Neuronal stem cell (in vitro differentiated cells): ENCODE measurements around the gene ADAMTS17.

ENCODE experiments used
- DNase-seq: peaks from one replicate; pipeline ENCODE4 v3.0.0-alpha.2; 2013; ENCODE audit warnings: low spot score
- H2AFZ ChIP-seq: one replicate; pipeline ENCODE4 v1.6.1; 2013; ENCODE audit warnings: mild to moderate bottlenecking, low read length, inconsistent platforms
- H2AK5ac ChIP-seq: 2 replicates; pipeline ENCODE4 v1.6.1; 2013; ENCODE audit warnings: low read depth, mild to moderate bottlenecking, inconsistent platforms, low read length, moderate library complexity, mixed read lengths
- H2BK120ac ChIP-seq: 2 replicates; pipeline ENCODE4 v1.6.1; 2013; ENCODE audit warnings: low read depth, mild to moderate bottlenecking, inconsistent platforms, low read length, moderate library complexity, mixed read lengths
- H2BK12ac ChIP-seq: one replicate; pipeline ENCODE4 v1.6.1; 2013; ENCODE audit warnings: low read length, inconsistent platforms
- H2BK15ac ChIP-seq: 2 replicates; pipeline ENCODE4 v1.6.1; 2013; ENCODE audit warnings: mild to moderate bottlenecking, low read length, inconsistent platforms, mixed read lengths
- H2BK5ac ChIP-seq: one replicate; pipeline ENCODE4 v1.6.1; 2013; ENCODE audit warnings: inconsistent platforms, mild to moderate bottlenecking, low read length, moderate library complexity
- H3K14ac ChIP-seq: one replicate; pipeline ENCODE4 v1.6.1; 2013; ENCODE audit warnings: low read length, inconsistent platforms
- H3K18ac ChIP-seq: 2 replicates; pipeline ENCODE4 v1.6.1; 2013; ENCODE audit warnings: low read length, inconsistent platforms
- H3K23ac ChIP-seq: 2 replicates; pipeline ENCODE4 v1.6.1; 2013; ENCODE audit warnings: low read depth, mild to moderate bottlenecking, mixed read lengths, low read length, inconsistent platforms; ENCODE audit not compliant: poor library complexity
- H3K27ac ChIP-seq: replicated peaks from 3 replicates; pipeline ENCODE4 v1.5.1; 2013; ENCODE audit warnings: low read length, inconsistent platforms
- H3K27me3 ChIP-seq, 3 experiments: 2 replicates each; pipeline ENCODE4 v1.6.1; 2013; ENCODE audit warnings: low read length in 3 of 3, mild to moderate bottlenecking in 2 of 3, inconsistent platforms in 1 of 3, low read depth in 1 of 3, mixed read lengths in 1 of 3, moderate library complexity in 1 of 3; ENCODE audit not compliant: control insufficient read depth in 3 of 3, insufficient read depth in 3 of 3
- H3K36me3 ChIP-seq, 2 donors: replicated peaks in 1 of 2; 2 replicates each; pipeline ENCODE4 v1.6.1; 2013; ENCODE audit warnings: low read length in 2 of 2; ENCODE audit not compliant: control insufficient read depth in 2 of 2, insufficient read depth in 2 of 2
- H3K4ac ChIP-seq: 2 replicates; pipeline ENCODE4 v1.6.1; 2013; ENCODE audit warnings: inconsistent platforms, mild to moderate bottlenecking, low read length, moderate library complexity
- H3K4me1 ChIP-seq, 2 donors: 1 replicate in 1 of 2; 2 replicates in 1 of 2; pipeline ENCODE4 v1.6.1; 2013; ENCODE audit warnings: low read length in 2 of 2, low read depth in 1 of 2; ENCODE audit not compliant: control insufficient read depth in 2 of 2, insufficient read depth in 1 of 2
- H3K4me2 ChIP-seq: one replicate; pipeline ENCODE4 v1.6.1; 2013; ENCODE audit warnings: mild to moderate bottlenecking, low read length, inconsistent platforms; ENCODE audit not compliant: insufficient read depth, poor library complexity, severe bottlenecking
- H3K4me3 ChIP-seq, 2 donors: 2 replicates each; pipeline ENCODE4 v1.5.1; 2013; ENCODE audit warnings: low read length in 2 of 2, mild to moderate bottlenecking in 2 of 2, inconsistent platforms in 1 of 2, moderate library complexity in 1 of 2
- H3K79me1 ChIP-seq: one replicate; pipeline ENCODE4 v1.6.1; 2013; ENCODE audit warnings: low read depth, mild to moderate bottlenecking, inconsistent platforms, low read length, moderate library complexity
- H3K9ac ChIP-seq: one replicate; pipeline ENCODE4 v1.6.1; 2013; ENCODE audit warnings: mild to moderate bottlenecking, low read depth, low read length, inconsistent platforms; ENCODE audit not compliant: poor library complexity
- H3K9me3 ChIP-seq, 2 donors: replicated peaks in 1 of 2; 2 replicates each; pipeline versions ENCODE3 to v1.6.1; 2013; ENCODE audit warnings: low read length in 2 of 2, mild to moderate bottlenecking in 2 of 2, inconsistent platforms in 1 of 2, low read depth in 1 of 2, mixed read lengths in 1 of 2, moderate library complexity in 1 of 2; ENCODE audit not compliant: control insufficient read depth in 2 of 2, insufficient read depth in 1 of 2
- H4K8ac ChIP-seq: one replicate; pipeline ENCODE4 v1.6.1; 2013; ENCODE audit warnings: low read depth, mild to moderate bottlenecking, inconsistent platforms, low read length, moderate library complexity
- H4K91ac ChIP-seq: one replicate; pipeline ENCODE4 v1.6.1; 2013; ENCODE audit warnings: low read length, low read depth, mild to moderate bottlenecking, inconsistent platforms; ENCODE audit not compliant: poor library complexity
- WGBS, 2 donors: extraction: QIAGEN DNeasy Blood & Tissue Kit; methylation state at CpG; one replicate each; pipeline ENCODE4 v1.1.7; 2013; ENCODE audit warnings: missing lambda C conversion rate in 2 of 2, mixed read lengths in 1 of 2; ENCODE audit not compliant: insufficient read length in 2 of 2, insufficient replicate concordance in 1 of 2; ENCODE audit errors: extremely low coverage in 2 of 2; 5-methylcytosine and 5-hydroxymethylcytosine counted together

The ADAMTS17 gene

GRCh38 chr15:100167884-100168375, 173.8 kb downstream of the ADAMTS17 start:
- H2BK12ac ChIP-seq = no peak overlapping the region
- H3K23ac ChIP-seq = no peak overlapping the region
- H3K36me3 ChIP-seq = no peaks in the 10 kb centered on the region
- H2BK120ac ChIP-seq = no peak overlapping the region
- H3K14ac ChIP-seq = no peak overlapping the region
- no peak overlapping the region for H2BK15ac ChIP-seq
- H3K79me1 ChIP-seq = no peaks in the 10 kb centered on the region
- H4K8ac ChIP-seq = no peak overlapping the region
- no peak overlapping the region for H4K91ac ChIP-seq
- no CpG with 5 or more reads among the region's 15 CpGs for WGBS, 2 donors
- no peak overlapping the region for H2AK5ac ChIP-seq
- no peak overlapping the region for H2BK5ac ChIP-seq
- H3K27me3 ChIP-seq = no peaks in the 10 kb centered on the region
- H3K4me3 ChIP-seq = no peak overlapping the region
- H3K18ac ChIP-seq = no peak overlapping the region
- no peak overlapping the region for H3K9ac ChIP-seq
- H3K4me1 ChIP-seq = peaks cover 0 to 3% of the 10 kb centered on the region in 2 donors
- H3K9me3 ChIP-seq = peaks cover 0 to 8% of the 10 kb centered on the region in 2 donors
- no peak overlapping the region for H3K4me2 ChIP-seq
- H2AFZ ChIP-seq = no peak overlapping the region
- DNase-seq = no peak
- no peak overlapping the region for H3K27ac ChIP-seq
- H3K4ac ChIP-seq = no peak overlapping the region

- Histone ChIP-seq H3K4me3 (no peak overlapping the region), H4K8ac (no peak overlapping the region), H3K36me3 (no peaks in the 10 kb centered on the region), H2AFZ (no peak overlapping the region), H2BK5ac (no peak overlapping the region), H2BK12ac (no peak overlapping the region), H3K27ac (no peak overlapping the region), H2BK15ac (no peak overlapping the region), H3K14ac (no peak overlapping the region), H3K9me3 (peaks cover 0 to 4% of the 10 kb centered on the region in 2 donors), H3K27me3 (no peaks in the 10 kb centered on the region), H2AK5ac (no peak overlapping the region), H3K4me1 (peaks cover 0 to 3% of the 10 kb centered on the region in 2 donors), H3K9ac (no peak overlapping the region), H3K18ac (no peak overlapping the region), H3K79me1 (no peaks in the 10 kb centered on the region), H3K4ac (no peak overlapping the region), H3K23ac (no peak overlapping the region), H2BK120ac (no peak overlapping the region), H4K91ac (no peak overlapping the region), H3K4me2 (no peak overlapping the region)
- no CpG with 5 or more reads among the region's 1 CpG for WGBS, 2 donors
- no peak for DNase-seq
Observed at GRCh38 chr15:100166313-100166712, 175.5 kb downstream of the ADAMTS17 start.

GRCh38 chr15:100163961-100164360, 177.8 kb downstream of the ADAMTS17 start:
- Histone ChIP-seq H2BK5ac (no peak overlapping the region), H3K14ac (no peak overlapping the region), H3K4me3 (no peak overlapping the region), H4K91ac (no peak overlapping the region), H3K4ac (no peak overlapping the region), H3K27ac (no peak overlapping the region), H2BK12ac (no peak overlapping the region), H3K9ac (no peak overlapping the region), H4K8ac (no peak overlapping the region), H2BK15ac (no peak overlapping the region), H3K4me2 (no peak overlapping the region), H3K4me1 (no peaks in the 10 kb centered on the region), H2AK5ac (no peak overlapping the region), H2BK120ac (no peak overlapping the region), H3K9me3 (peaks cover 0 to 1% of the 10 kb centered on the region in 2 donors), H3K79me1 (no peaks in the 10 kb centered on the region), H2AFZ (no peak overlapping the region), H3K23ac (no peak overlapping the region), H3K27me3 (no peaks in the 10 kb centered on the region), H3K18ac (no peak overlapping the region), H3K36me3 (no peaks in the 10 kb centered on the region)
- no CpG with 5 or more reads among the region's 3 CpGs for WGBS, 2 donors
- no peak for DNase-seq

- H2AK5ac ChIP-seq = no peak overlapping the region
- no CpG with 5 or more reads among the region's 11 CpGs for WGBS, 2 donors
- no peak overlapping the region for H3K4me2 ChIP-seq
- no peak overlapping the region for H4K91ac ChIP-seq
- no peak overlapping the region for H4K8ac ChIP-seq
- H3K9me3 ChIP-seq = no peaks in the 10 kb centered on the region
- no peaks in the 10 kb centered on the region for H3K79me1 ChIP-seq
- no peak overlapping the region for H3K23ac ChIP-seq
- H2BK5ac ChIP-seq = no peak overlapping the region
- H3K4ac ChIP-seq = no peak overlapping the region
- H3K27ac ChIP-seq = no peak overlapping the region
- DNase-seq = no peak
- no peak overlapping the region for H2AFZ ChIP-seq
- no peak overlapping the region for H3K18ac ChIP-seq
- no peak overlapping the region for H2BK15ac ChIP-seq
- H3K9ac ChIP-seq = no peak overlapping the region
- no peaks in the 10 kb centered on the region for H3K36me3 ChIP-seq
- no peaks in the 10 kb centered on the region for H3K27me3 ChIP-seq
- no peak overlapping the region for H2BK120ac ChIP-seq
- H3K4me1 ChIP-seq = no peaks in the 10 kb centered on the region
- H3K14ac ChIP-seq = no peak overlapping the region
- H2BK12ac ChIP-seq = no peak overlapping the region
- H3K4me3 ChIP-seq = no peak overlapping the region
Observed at GRCh38 chr15:100160953-100161352, 180.8 kb downstream of the ADAMTS17 start.
